Mesenchymal stem cell (in vitro differentiated cells and primary cell): ENCODE data around the gene ZNF92.
"Not testable (repeated sequence)": the region's sequence is repeated elsewhere in the genome, so short reads cannot be mapped to it uniquely, and the experiment has no call there.

Source experiments
- DNase-seq: peaks from one replicate; pipeline ENCODE4 v3.0.0-alpha.2; 2013
- H2AFZ ChIP-seq: one replicate; pipeline ENCODE4 v1.6.1; 2013; ENCODE audit warnings: low read depth, mild to moderate bottlenecking, control low read depth, inconsistent platforms, low read length, moderate library complexity
- H2AK5ac ChIP-seq: 2 replicates; pipeline ENCODE4 v1.6.1; 2013; ENCODE audit warnings: low read length, moderate library complexity, mild to moderate bottlenecking, inconsistent platforms; ENCODE audit not compliant: severe bottlenecking
- H2BK120ac ChIP-seq: one replicate; pipeline ENCODE4 v1.6.1; 2013; ENCODE audit warnings: low read depth, mild to moderate bottlenecking, inconsistent platforms, low read length, moderate library complexity
- H2BK12ac ChIP-seq, 2 experiments: one replicate each; pipeline ENCODE4 v1.6.1; 2013; ENCODE audit warnings: inconsistent platforms in 2 of 2, low read length in 2 of 2, mild to moderate bottlenecking in 2 of 2, moderate library complexity in 2 of 2, control low read depth in 1 of 2
- H2BK15ac ChIP-seq: one replicate; pipeline ENCODE4 v1.6.1; 2013; ENCODE audit warnings: mild to moderate bottlenecking, low read depth, inconsistent platforms; ENCODE audit not compliant: poor library complexity, severe bottlenecking
- H2BK5ac ChIP-seq: 2 replicates; pipeline ENCODE4 v1.6.1; 2013; ENCODE audit warnings: low read depth, mild to moderate bottlenecking, low read length, control low read depth, inconsistent platforms; ENCODE audit not compliant: poor library complexity, severe bottlenecking
- H3K14ac ChIP-seq, 2 experiments: one replicate each; pipeline ENCODE4 v1.6.1; 2013; ENCODE audit warnings: inconsistent platforms in 2 of 2, low read length in 2 of 2, control low read depth in 1 of 2, mild to moderate bottlenecking in 1 of 2, moderate library complexity in 1 of 2
- H3K18ac ChIP-seq, 2 experiments: one replicate each; pipeline ENCODE4 v1.6.1; 2013; ENCODE audit warnings: inconsistent platforms in 2 of 2, low read length in 2 of 2, control low read depth in 1 of 2, low read depth in 1 of 2, mild to moderate bottlenecking in 1 of 2
- H3K23ac ChIP-seq, 2 experiments: one replicate each; pipeline ENCODE4 v1.6.1; 2013; ENCODE audit warnings: inconsistent platforms in 2 of 2, low read length in 2 of 2, mild to moderate bottlenecking in 2 of 2, moderate library complexity in 2 of 2, control low read depth in 1 of 2
- H3K27ac ChIP-seq: 2 replicates; pipeline ENCODE4 v1.5.1; 2013; ENCODE audit warnings: mild to moderate bottlenecking, moderate library complexity, low read length, control low read depth, inconsistent platforms; ENCODE audit not compliant: poor library complexity, severe bottlenecking
- H3K27me3 ChIP-seq, 2 experiments: 2 replicates each; pipeline versions ENCODE4 v1.6.1 to v1.7.0; 2013; ENCODE audit warnings: low read length in 2 of 2, mild to moderate bottlenecking in 2 of 2, moderate library complexity in 2 of 2, control low read depth in 1 of 2, inconsistent platforms in 1 of 2; ENCODE audit not compliant: control insufficient read depth in 1 of 2, insufficient read depth in 1 of 2
- H3K36me3 ChIP-seq, 2 experiments: 2 replicates each; pipeline versions ENCODE4 v1.6.1 to v1.7.0; 2013; ENCODE audit warnings: low read length in 2 of 2, control low read depth in 1 of 2, inconsistent platforms in 1 of 2, low read depth in 1 of 2, mild to moderate bottlenecking in 1 of 2; ENCODE audit not compliant: insufficient read depth in 2 of 2, control insufficient read depth in 1 of 2
- H3K4ac ChIP-seq, 2 experiments: one replicate each; pipeline ENCODE4 v1.6.1; 2013; ENCODE audit warnings: inconsistent platforms in 2 of 2, low read length in 2 of 2, mild to moderate bottlenecking in 2 of 2, moderate library complexity in 2 of 2, control low read depth in 1 of 2, low read depth in 1 of 2
- H3K4me1 ChIP-seq: 2 replicates; pipeline ENCODE4 v1.6.1; 2013; ENCODE audit warnings: low read depth, low read length, control low read depth; ENCODE audit not compliant: control insufficient read depth, insufficient read depth
- H3K4me2 ChIP-seq: 2 replicates; pipeline ENCODE4 v1.6.1; 2013; ENCODE audit warnings: low read length, mild to moderate bottlenecking, inconsistent platforms; ENCODE audit not compliant: poor library complexity, severe bottlenecking
- H3K4me3 ChIP-seq, 2 experiments: 2 replicates each; pipeline versions ENCODE4 v1.5.1 to v1.7.0; 2013; ENCODE audit warnings: low read length in 2 of 2, mild to moderate bottlenecking in 2 of 2, control low read depth in 1 of 2, low read depth in 1 of 2; ENCODE audit not compliant: insufficient read depth in 1 of 2
- H3K79me1 ChIP-seq: replicated peaks from 2 replicates; pipeline ENCODE4 v1.6.1; 2013; ENCODE audit warnings: mild to moderate bottlenecking, control low read depth, low read length, inconsistent platforms; ENCODE audit not compliant: poor library complexity, severe bottlenecking
- H3K9ac ChIP-seq: 2 replicates; pipeline ENCODE4 v1.7.0; 2013; ENCODE audit warnings: mild to moderate bottlenecking, low read length, moderate library complexity
- H3K9me3 ChIP-seq: 2 replicates; pipeline ENCODE4 v1.7.0; 2013; ENCODE audit warnings: mild to moderate bottlenecking, low read length; ENCODE audit not compliant: control insufficient read depth
- H4K8ac ChIP-seq: one replicate; pipeline ENCODE4 v1.6.1; 2013; ENCODE audit warnings: inconsistent platforms, mild to moderate bottlenecking, low read length, moderate library complexity
- H4K91ac ChIP-seq: one replicate; pipeline ENCODE4 v1.6.1; 2013; ENCODE audit warnings: mild to moderate bottlenecking, low read length, inconsistent platforms
- WGBS: methylation state at CpG from one replicate; pipeline ENCODE4 v1.1.7; 2013; ENCODE audit warnings: mixed read lengths; 5-methylcytosine and 5-hydroxymethylcytosine counted together

Gene ZNF92

DNA sequence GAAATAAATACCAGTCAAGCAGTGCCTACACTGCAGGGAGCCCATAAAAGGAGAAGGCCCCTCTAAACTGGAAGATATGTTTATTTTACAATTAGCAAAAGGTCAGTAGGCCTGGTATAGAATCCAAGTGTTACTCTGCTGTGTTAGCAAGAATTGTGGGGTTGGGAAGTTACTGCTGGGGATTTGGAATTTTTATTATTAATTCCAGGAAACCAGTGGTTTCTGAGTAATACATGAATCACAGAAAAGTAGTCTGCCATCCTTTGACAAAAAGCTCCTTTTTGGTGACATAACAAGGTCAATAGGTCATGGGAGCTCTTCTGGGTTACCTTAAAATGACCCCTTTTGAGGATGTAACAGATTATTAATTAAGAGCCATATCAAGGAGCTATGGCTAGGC is 67.4 kb downstream of the ZNF92 start:
- no peak overlapping the region for H4K8ac ChIP-seq
- H3K79me1 ChIP-seq: no peaks in the 10 kb centered on the region
- H3K4me2 ChIP-seq: no peak overlapping the region

GRCh38 chr7:65444205-65444842 is 70.7 kb downstream of the ZNF92 start:
- Histone ChIP-seq H2BK12ac (no peak overlapping the region), H4K91ac (no peak overlapping the region), H3K4me2 (no peak overlapping the region), H3K4me1 (peaks cover 1% of the 10 kb centered on the region), H3K36me3 (no peaks in the 10 kb centered on the region), H3K79me1 (no peaks in the 10 kb centered on the region), H2BK5ac (no peak overlapping the region), H3K4ac (no peak overlapping the region), H3K27me3 (no peaks in the 10 kb centered on the region), H4K8ac (no peak overlapping the region), H3K9me3 (no peaks in the 10 kb centered on the region), H3K4me3 (no peak overlapping the region), H2AK5ac (no peak overlapping the region), H2BK120ac (no peak overlapping the region), H2AFZ (no peak overlapping the region), H2BK15ac (no peak overlapping the region), H3K27ac (no peak overlapping the region), H3K23ac (no peak overlapping the region), H3K9ac (no peak overlapping the region), H3K14ac (no peak overlapping the region), H3K18ac (no peak overlapping the region)
- no peak for DNase-seq
- no CpG with 5 or more reads among the region's 1 CpG for WGBS

More for the DNA sequence above, 67.4 kb downstream of the ZNF92 start:
- Histone ChIP-seq H4K91ac (no peak overlapping the region), H2BK120ac (no peak overlapping the region), H3K36me3 (no peaks in the 10 kb centered on the region), H3K14ac (no peak overlapping the region), H3K4ac (no peak overlapping the region), H3K4me1 (peaks cover 1% of the 10 kb centered on the region), H3K23ac (no peak overlapping the region), H3K9ac (peak overlapping the region; percentile 7), H3K27me3 (no peaks in the 10 kb centered on the region), H3K9me3 (no peaks in the 10 kb centered on the region), H2BK5ac (no peak overlapping the region), H3K4me3 (no peak overlapping the region), H3K27ac (no peak overlapping the region), H2BK12ac (no peak overlapping the region), H2AFZ (no peak overlapping the region), H2AK5ac (no peak overlapping the region), H3K18ac (no peak overlapping the region), H2BK15ac (no peak overlapping the region)
- peak; percentile 1 for DNase-seq

GRCh38 chr7:65444899-65445823 is 71.5 kb downstream of the ZNF92 start:
- no peak overlapping the region for H3K18ac ChIP-seq
- H2BK5ac ChIP-seq: no peak overlapping the region
- no peaks in the 10 kb centered on the region for H3K27me3 ChIP-seq
- no peaks in the 10 kb centered on the region for H3K9me3 ChIP-seq
- H4K8ac ChIP-seq: no peak overlapping the region
- H3K4me2 ChIP-seq: no peak overlapping the region
- H3K27ac ChIP-seq: no peak overlapping the region
- H2AFZ ChIP-seq: no peak overlapping the region
- no peak overlapping the region for H2AK5ac ChIP-seq
- H2BK120ac ChIP-seq: no peak overlapping the region
- H3K14ac ChIP-seq: no peak overlapping the region
- H4K91ac ChIP-seq: no peak overlapping the region
- WGBS: 54% methylated on average over 3 of the region's 4 CpGs
- no peaks in the 10 kb centered on the region for H3K4me1 ChIP-seq
- no peaks in the 10 kb centered on the region for H3K36me3 ChIP-seq
- H3K4me3 ChIP-seq: no peak overlapping the region
- H2BK12ac ChIP-seq: no peak overlapping the region
- no peak overlapping the region for H3K9ac ChIP-seq
- H3K79me1 ChIP-seq: no peaks in the 10 kb centered on the region
- no peak for DNase-seq
- no peak overlapping the region for H3K23ac ChIP-seq
- H3K4ac ChIP-seq: no peak overlapping the region
- H2BK15ac ChIP-seq: no peak overlapping the region

GRCh38 chr7:65447041-65447440 is 73.4 kb downstream of the ZNF92 start:
- not testable (repeated sequence) for H3K4me2 ChIP-seq, H3K27me3 ChIP-seq, H2BK120ac ChIP-seq, H3K4me3 ChIP-seq, H3K4me1 ChIP-seq, H3K14ac ChIP-seq, H2AFZ ChIP-seq, H3K18ac ChIP-seq, DNase-seq, H2BK5ac ChIP-seq, H3K23ac ChIP-seq, H3K9me3 ChIP-seq, H4K91ac ChIP-seq, H3K27ac ChIP-seq, H3K4ac ChIP-seq, H3K36me3 ChIP-seq, H3K79me1 ChIP-seq, H2BK12ac ChIP-seq, H2AK5ac ChIP-seq, H2BK15ac ChIP-seq, H4K8ac ChIP-seq, H3K9ac ChIP-seq
- 69% methylated on average over 5 of the region's 8 CpGs for WGBS
